K562 (cell line): ENCODE measurements around the gene PDE4D. TPM values are rescaled to one million over a fixed set of nuclear protein-coding genes. Genes with fewer than 3 reads are reported as not detected.

ENCODE experiments used
- ATAC-seq: fragments of 200-7000 bp; cut with Tn5 transposase; 3 replicates; pipeline ENCODE4 v1.9.1; 2020; ENCODE audit warnings: moderate library complexity
- BruUV-seq: library from RNA; stranded (reverse); fragments of 400-500 nt; replicated peaks from 2 replicates; lab custom pipeline; 2021; lab: Mats Ljungman, UMichigan
- CTCF ChIA-PET: fragments of 300-600 bp; formaldehyde crosslinking; extraction: SDS; loops from one replicate; lab custom pipeline; 2021; ENCODE audit warnings: low intra/inter-chr PET ratio; lab: Yijun Ruan, JAX
- POLR2A ChIA-PET: fragments of 300-600, 350-650 bp; sonication (Branson Sonifier 250); formaldehyde crosslinking; extraction: SDS; loops from one replicate; lab custom pipeline; 2021; ENCODE audit warnings: antibody characterized with exemption, inconsistent platforms; lab: Yijun Ruan, JAX
- DNase-seq, 4 experiments: peaks; one replicate each; pipeline versions ENCODE4 v3.0.0 to v3.0.0-alpha.2; 2011 to 2018; ENCODE audit warnings: low spot score in 3 of 4, mixed read lengths in 3 of 4; ENCODE audit errors: extremely low read depth in 1 of 4
- FAIRE-seq: peaks from 2 replicates; lab custom pipeline; 2011; peaks lifted over from hg19 to GRCh38; lab: Jason Lieb, UNC
- H2AFZ ChIP-seq: 2 replicates; pipeline ENCODE4 v1.6.0; 2011; ENCODE audit warnings: low read depth, low read length, control low read depth, inconsistent platforms
- H3K27ac ChIP-seq: fragments of 200-600 bp; 3 replicates; pipeline ENCODE4 v1.8.0; 2011; ENCODE audit warnings: low read depth, mild to moderate bottlenecking, control low read depth, inconsistent platforms, low read length, moderate library complexity, mixed read lengths; ENCODE audit errors: extremely low read depth
- H3K27me3 ChIP-seq, 2 experiments: fragments of 300-600 bp in 1 of 2; 2 replicates in 1 of 2; 3 replicates in 1 of 2; pipeline versions ENCODE4 v1.6.0 to v1.8.0; 2011; ENCODE audit warnings: inconsistent platforms in 2 of 2, low read length in 2 of 2, mild to moderate bottlenecking in 1 of 2, mixed read lengths in 1 of 2, moderate library complexity in 1 of 2; ENCODE audit not compliant: control insufficient read depth in 2 of 2, insufficient read depth in 2 of 2
- H3K36me3 ChIP-seq: fragments of 300-600 bp; 3 replicates; pipeline ENCODE4 v1.8.0; 2011; ENCODE audit warnings: mild to moderate bottlenecking, low read length, inconsistent platforms; ENCODE audit not compliant: control insufficient read depth, insufficient read depth
- H3K4me1 ChIP-seq, 2 experiments: fragments of 200-600 bp in 1 of 2; replicated peaks in 1 of 2; 2 replicates in 1 of 2; 3 replicates in 1 of 2; pipeline versions ENCODE4 v1.5.1 to v1.8.0; 2011; ENCODE audit warnings: inconsistent platforms in 2 of 2, low read length in 2 of 2, mild to moderate bottlenecking in 1 of 2, mixed read lengths in 1 of 2, moderate library complexity in 1 of 2; ENCODE audit not compliant: control insufficient read depth in 2 of 2, insufficient read depth in 2 of 2
- H3K4me2 ChIP-seq: 2 replicates; pipeline ENCODE4 v1.6.1; 2011; ENCODE audit warnings: low read length, control low read depth, inconsistent platforms, mixed read lengths; ENCODE audit not compliant: insufficient read depth
- H3K4me3 ChIP-seq: fragments of 200-600 bp; sonication (generic), shearing (Covaris generic); 2 replicates; pipeline ENCODE4 v1.5.1; 2016; ENCODE audit warnings: control low read depth, inconsistent platforms
- H3K79me2 ChIP-seq: fragments of 200-600 bp; 3 replicates; pipeline ENCODE4 v1.8.0; 2011; ENCODE audit warnings: low read length, inconsistent platforms; ENCODE audit not compliant: control insufficient read depth, insufficient read depth
- H3K9ac ChIP-seq, 2 experiments: 2 replicates each; pipeline versions ENCODE4 v1.6.0 to v1.6.1; 2011; ENCODE audit warnings: low read depth in 2 of 2, low read length in 2 of 2, control low read depth in 1 of 2, inconsistent platforms in 1 of 2, mild to moderate bottlenecking in 1 of 2, mixed read lengths in 1 of 2; ENCODE audit not compliant: insufficient read depth in 1 of 2
- H3K9me1 ChIP-seq: one replicate; pipeline ENCODE4 v1.6.0; 2011; ENCODE audit warnings: inconsistent platforms, mild to moderate bottlenecking, low read length, moderate library complexity; ENCODE audit not compliant: control insufficient read depth, insufficient read depth
- H3K9me3 ChIP-seq: replicated peaks from 2 replicates; pipeline ENCODE4 v1.5.1; 2011; ENCODE audit warnings: low read depth, low read length, inconsistent platforms; ENCODE audit not compliant: control insufficient read depth, insufficient read depth
- H4K20me1 ChIP-seq: replicated peaks from 2 replicates; pipeline ENCODE4 v1.6.1; 2011; ENCODE audit warnings: low read length, inconsistent platforms, mixed read lengths; ENCODE audit not compliant: control insufficient read depth, insufficient read depth
- KLF13 ChIP-seq: fragments of 450-650 bp; IDR thresholded peaks from 2 replicates; pipeline ENCODE4 v1.6.1; 2016; ENCODE audit warnings: missing genetic modification characterization, low read depth, mild to moderate bottlenecking, missing compliant biosample characterization, moderate library complexity, borderline replicate concordance
- NR2C2 ChIP-seq, 2 experiments: fragments of 200-800 bp in 1 of 2; sonication (Bioruptor generic) in 1 of 2; sonication (generic) in 1 of 2; formaldehyde crosslinking in 1 of 2; IDR thresholded peaks; 2 replicates each; pipeline versions ENCODE4 v1.6.1 to v1.8.0; 2016 to 2022; ENCODE audit warnings: mild to moderate bottlenecking in 1 of 2, missing compliant biosample characterization in 1 of 2, missing genetic modification characterization in 1 of 2, missing genetic modification reagents in 1 of 2
- PHF20 ChIP-seq: fragments of 450-650 bp; IDR thresholded peaks from 2 replicates; pipeline ENCODE4 v1.6.1; 2018; ENCODE audit not compliant: partially characterized antibody
- ZBTB11 ChIP-seq, 3 experiments: fragments of 200-800 bp in 1 of 3; fragments of 250-450 bp in 1 of 3; fragments of 450-650 bp in 1 of 3; sonication (Bioruptor Pico) in 1 of 3; sonication (Bioruptor generic) in 1 of 3; formaldehyde crosslinking in 1 of 3; IDR thresholded peaks; 2 replicates each; pipeline versions ENCODE4 v1.6.1 to v1.8.0; 2016 to 2022; ENCODE audit warnings: mild to moderate bottlenecking in 2 of 3, missing genetic modification characterization in 2 of 3, missing compliant biosample characterization in 1 of 3, moderate library complexity in 1 of 3
- ZNF197 ChIP-seq: fragments of 200-800 bp; sonication (Bioruptor generic); IDR thresholded peaks from 2 replicates; pipeline ENCODE4 v1.6.1; 2016; ENCODE audit warnings: low read depth, missing genetic modification characterization, missing compliant biosample characterization
- ZNF785 ChIP-seq: fragments of 250-450 bp; sonication (Bioruptor Pico); IDR thresholded peaks from 2 replicates; pipeline ENCODE4 v1.4.0; 2020; ENCODE audit warnings: mild to moderate bottlenecking
- ZNF830 ChIP-seq: fragments of 250-450 bp; sonication (Bioruptor Pico); IDR thresholded peaks from 2 replicates; pipeline ENCODE4 v1.5.0; 2021; ENCODE audit warnings: mild to moderate bottlenecking
- WGBS: fragments of 100-300 bp; shearing (Covaris generic); methylation state at CpG from one replicate; pipeline ENCODE4 v1.1.6; 2016; ENCODE audit warnings: low coverage, mixed read lengths; ENCODE audit not compliant: insufficient coverage; ENCODE audit errors: missing lambda C conversion rate; 5-methylcytosine and 5-hydroxymethylcytosine counted together
- in situ Hi-C: fragments of 300-500 bp; cut with MboI; formaldehyde crosslinking; loops from 4 replicates; pipeline ENCODE4 v1.15.0; 2018; ENCODE audit warnings: inconsistent platforms, mixed read lengths
- intact Hi-C: fragments of 100-400 bp; cut with micrococcal nuclease; formaldehyde crosslinking; loops from 2 replicates; pipeline ENCODE4 v1.14.2; 2022
- polyA plus RNA-seq, 8 experiments: library from polyadenylated mRNA; depleted of rRNA in 4 of 8; stranded (reverse) in 5 of 8; unstranded in 3 of 8; fragments of >200 nt; fragmentation: Nextera tagmentation in 2 of 8; fragmentation: Illumina TruSeq in 1 of 8; extraction: Ambion mirVana in 2 of 8; extraction: Trizol in 1 of 8; gene quantifications; 2 replicates each; pipeline versions ENCODE4 v1.2.1 to v1.2.3, GENCODE V29; 2011 to 2014; ENCODE audit warnings: inconsistent platforms in 1 of 8, missing spikeins in 1 of 8
- total RNA-seq, 7 experiments: library from RNA; depleted of rRNA in 6 of 7; stranded (reverse); fragments of >200 nt in 6 of 7; fragmentation: Illumina TruSeq in 2 of 7; extraction: Trizol in 2 of 7; gene quantifications; 2 replicates each; pipeline versions ENCODE4 v1.2.1 to v1.2.3, GENCODE V29; 2011 to 2021; ENCODE audit warnings: low replicate concordance in 1 of 7
- TF ChIP-seq, protein P1 (sequence below): fragments of 250-450 bp; sonication (Bioruptor Pico); IDR thresholded peaks from 2 replicates; pipeline ENCODE4 v1.5.0; 2021
- TF ChIP-seq, protein P2 (sequence below): fragments of 250-450 bp; sonication (Bioruptor Pico); IDR thresholded peaks from 2 replicates; pipeline ENCODE4 v1.5.1; 2021; ENCODE audit warnings: mild to moderate bottlenecking

PDE4D gene
- total and polyA plus RNA-seq, 9 of the 15 experiments (the other 6 are each of a cell fraction or from before 2014, with no cell fraction given), result 0.04 to 0.46 (median 0.13) TPM

- no TSS peak for BruUV-seq
- H3K4me1 ChIP-seq, result no peaks in the 10 kb centered on the region
- POLR2A ChIA-PET, result no interaction called here
These were observed 835.3 kb downstream of the PDE4D start for GRCh38 chr5:59058237-59058636.

More at GRCh38 chr5:59058237-59058636, 835.3 kb downstream of the PDE4D start:
- Histone ChIP-seq H3K27me3 (no peaks in the 10 kb centered on the region), H3K79me2 (no peaks in the 10 kb centered on the region)
- in situ Hi-C loops, result no loop called here
- TF ChIP-seq, protein P1, sequence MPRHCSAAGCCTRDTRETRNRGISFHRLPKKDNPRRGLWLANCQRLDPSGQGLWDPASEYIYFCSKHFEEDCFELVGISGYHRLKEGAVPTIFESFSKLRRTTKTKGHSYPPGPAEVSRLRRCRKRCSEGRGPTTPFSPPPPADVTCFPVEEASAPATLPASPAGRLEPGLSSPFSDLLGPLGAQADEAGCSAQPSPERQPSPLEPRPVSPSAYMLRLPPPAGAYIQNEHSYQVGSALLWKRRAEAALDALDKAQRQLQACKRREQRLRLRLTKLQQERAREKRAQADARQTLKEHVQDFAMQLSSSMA (CRISPR knock-in tag), result no peak
- no peak for TF ChIP-seq PHF20
- no peak for TF ChIP-seq ZNF830 (CRISPR knock-in tag)
- TF ChIP-seq ZNF785, result no peak
- no peak for TF ChIP-seq NR2C2 (CRISPR knock-in tag; IDR thresholded peaks at IDR 0.05)
- no peak for TF ChIP-seq NR2C2 (tag; IDR thresholded peaks at IDR 0.05)
- no peak for TF ChIP-seq ZBTB11 (CRISPR knock-in tag; IDR thresholded peaks at IDR 0.05)
- TF ChIP-seq, protein P2, sequence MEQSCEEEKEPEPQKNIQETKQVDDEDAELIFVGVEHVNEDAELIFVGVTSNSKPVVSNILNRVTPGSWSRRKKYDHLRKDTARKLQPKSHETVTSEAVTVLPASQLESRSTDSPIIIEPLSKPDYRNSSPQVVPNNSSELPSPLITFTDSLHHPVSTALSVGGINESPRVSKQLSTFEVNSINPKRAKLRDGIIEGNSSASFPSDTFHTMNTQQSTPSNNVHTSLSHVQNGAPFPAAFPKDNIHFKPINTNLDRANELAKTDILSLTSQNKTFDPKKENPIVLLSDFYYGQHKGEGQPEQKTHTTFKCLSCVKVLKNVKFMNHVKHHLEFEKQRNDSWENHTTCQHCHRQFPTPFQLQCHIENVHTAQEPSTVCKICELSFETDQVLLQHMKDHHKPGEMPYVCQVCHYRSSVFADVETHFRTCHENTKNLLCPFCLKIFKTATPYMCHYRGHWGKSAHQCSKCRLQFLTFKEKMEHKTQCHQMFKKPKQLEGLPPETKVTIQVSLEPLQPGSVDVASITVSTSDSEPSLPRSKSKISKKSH (CRISPR knock-in tag), result no peak
- TF ChIP-seq ZNF197 (CRISPR knock-in tag), result no peak
- TF ChIP-seq KLF13 (tag), result no peak
- TF ChIP-seq, all 486 proteins: peak for 0
- no peak overlapping the region for H2AFZ ChIP-seq
- H4K20me1 ChIP-seq, result no peaks in the 10 kb centered on the region
- no peak for ATAC-seq
- no peak for FAIRE-seq
- no peak overlapping the region for H3K27ac ChIP-seq
- no peaks in the 10 kb centered on the region for H3K9me3 ChIP-seq
- H3K36me3 ChIP-seq, result no peaks in the 10 kb centered on the region
- CTCF ChIA-PET, result no interaction called here
- no peaks in the 10 kb centered on the region for H3K9me1 ChIP-seq
- no peak overlapping the region for H3K4me2 ChIP-seq
- WGBS, result 0% methylated on average over 1 of the region's 1 CpG
- no peak overlapping the region for H3K4me3 ChIP-seq
- H3K9ac ChIP-seq, result no peak overlapping the region
- DNase-seq, result no peak
- intact Hi-C loops, result no loop called here
